GM06990 (cell line): ENCODE measurements around the gene LEKR1.
A peak's percentile ranks its signal among the peaks of the same experiment; 100 is the strongest.

Experiments used
- DNase-seq: peaks from one replicate; pipeline ENCODE4 v3.0.0-alpha.2; 2011; ENCODE audit not compliant: insufficient read length; ENCODE audit errors: extremely low read depth
- H3K27me3 ChIP-seq: replicated peaks from 2 replicates; pipeline ENCODE4 v1.6.0; 2011; ENCODE audit warnings: low read length; ENCODE audit not compliant: control insufficient read depth, insufficient read depth
- H3K36me3 ChIP-seq: 2 replicates; pipeline ENCODE4 v1.5.1; 2011; ENCODE audit warnings: low read length; ENCODE audit not compliant: control insufficient read depth, insufficient read depth
- H3K4me3 ChIP-seq: replicated peaks from 2 replicates; pipeline ENCODE4 v1.5.1; 2011; ENCODE audit warnings: low read depth, mild to moderate bottlenecking, control low read depth, low read length
- CTCF ChIP-seq: IDR thresholded peaks from 2 replicates; pipeline ENCODE4 v1.5.1; 2011; ENCODE audit warnings: low read length, control low read depth, mild to moderate bottlenecking, inconsistent platforms; ENCODE audit not compliant: insufficient read depth, poor library complexity, severe bottlenecking

LEKR1 gene

GRCh38 chr3:156816794-156817645 is 9.1 kb upstream of the LEKR1 start:
- peak; percentile 95 for DNase-seq
- Histone ChIP-seq H3K4me3 (peak overlapping the region; percentile 67), H3K27me3 (no peaks in the 10 kb centered on the region), H3K36me3 (no peaks in the 10 kb centered on the region)
- peak; percentile 28 for TF ChIP-seq CTCF

DNA sequence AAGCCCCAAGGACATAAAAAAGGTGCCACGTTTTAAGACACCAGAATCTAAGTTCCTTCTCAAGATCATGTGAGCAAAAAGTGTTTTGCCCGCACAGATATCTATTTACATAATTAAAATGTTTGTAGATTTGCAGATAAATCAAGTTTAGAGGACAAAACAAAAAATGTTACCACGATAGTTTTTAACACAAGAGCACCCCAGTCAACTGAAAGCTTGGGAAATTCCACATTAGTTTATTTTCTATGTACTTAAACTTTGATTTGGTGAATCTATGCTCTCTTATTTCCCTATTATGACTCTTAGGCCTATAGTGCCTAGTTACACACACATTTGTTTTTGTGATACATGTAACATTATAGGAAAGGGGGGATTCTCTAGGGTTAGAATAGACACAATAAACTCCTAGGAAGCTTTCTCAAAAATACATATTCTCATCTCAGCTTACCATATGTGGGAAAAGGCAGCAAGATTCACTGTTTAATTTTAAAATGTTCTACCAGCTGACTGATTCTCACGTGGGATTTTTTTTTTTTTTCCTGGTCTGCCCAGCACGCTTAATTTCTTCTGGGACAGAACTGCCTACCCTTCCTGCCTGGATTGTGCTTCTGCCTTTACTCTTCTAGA is 8.4 kb upstream of the LEKR1 start:
- no peaks in the 10 kb centered on the region for H3K27me3 ChIP-seq
- no peaks in the 10 kb centered on the region for H3K36me3 ChIP-seq
- DNase-seq: no peak
- H3K4me3 ChIP-seq: peak overlapping the region; percentile 67
- no peak for TF ChIP-seq CTCF

- no peaks in the 10 kb centered on the region for H3K27me3 ChIP-seq
- H3K4me3 ChIP-seq: peak overlapping the region; percentile 67
- TF ChIP-seq CTCF: no peak
- no peak for DNase-seq
- H3K36me3 ChIP-seq: no peaks in the 10 kb centered on the region
Observed at GRCh38 chr3:156818273-156818651, 7.9 kb upstream of the LEKR1 start.

GRCh38 chr3:156818890-156819289 is 7.3 kb upstream of the LEKR1 start:
- TF ChIP-seq CTCF: no peak
- Histone ChIP-seq H3K4me3 (no peak overlapping the region), H3K36me3 (no peaks in the 10 kb centered on the region), H3K27me3 (no peaks in the 10 kb centered on the region)
- DNase-seq: no peak

DNA sequence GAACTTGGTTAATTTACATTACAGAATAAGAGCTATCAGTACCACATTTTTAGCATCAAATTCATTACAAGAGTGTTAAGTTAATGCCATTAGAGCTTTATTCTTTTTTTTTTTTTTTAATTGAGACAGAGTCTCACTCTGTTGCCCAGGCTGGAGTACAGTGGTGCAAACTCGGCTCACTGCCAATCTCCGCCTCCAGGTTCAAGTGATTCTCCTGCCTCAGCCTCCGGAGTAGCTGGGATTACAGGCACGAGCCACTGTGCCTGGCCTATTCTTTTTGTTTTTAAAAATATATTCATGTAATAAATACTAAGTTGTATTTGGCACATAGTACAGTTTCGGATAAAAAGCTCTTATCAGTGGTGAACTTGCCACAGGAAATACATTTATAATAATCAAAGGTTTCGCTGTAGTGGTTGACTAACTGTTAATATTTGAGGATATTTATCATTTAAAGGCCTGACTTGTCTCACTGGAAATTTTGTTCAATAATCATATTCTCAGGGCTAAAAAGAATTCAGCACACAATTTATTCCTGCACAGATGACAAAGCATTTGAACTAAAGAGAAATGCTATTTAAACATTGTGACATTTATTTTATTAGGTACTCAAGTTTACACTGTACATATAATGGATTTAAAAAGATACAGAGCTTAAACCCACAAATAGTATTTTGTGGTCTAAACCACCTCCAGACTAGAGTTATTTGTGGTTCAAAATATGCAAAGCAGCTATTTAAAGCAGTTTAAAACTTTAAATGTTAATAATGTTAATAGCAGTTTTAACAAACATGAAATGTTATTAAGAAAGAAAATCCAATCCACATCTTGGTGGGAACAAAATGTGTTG is 6.1 kb upstream of the LEKR1 start:
- H3K4me3 ChIP-seq: no peak overlapping the region
- TF ChIP-seq CTCF: no peak
- no peaks in the 10 kb centered on the region for H3K36me3 ChIP-seq
- no peak for DNase-seq
- no peaks in the 10 kb centered on the region for H3K27me3 ChIP-seq
